H1 (cell line): ENCODE measurements around the gene TMEM223. TPM values are rescaled to one million over a fixed set of nuclear protein-coding genes. Genes with fewer than 3 reads are reported as not detected.

Source experiments
- CTCF ChIA-PET: fragments of 300-600 bp; sonication (Branson Sonifier 250); formaldehyde crosslinking; loops from one replicate; lab custom pipeline; 2021; ENCODE audit not compliant: partially characterized antibody; lab: Charles Lee
- POLR2A ChIA-PET: fragments of 300-600 bp; sonication (Branson Sonifier 250); formaldehyde crosslinking; loops from one replicate; lab custom pipeline; 2021; ENCODE audit warnings: inconsistent platforms; ENCODE audit not compliant: partially characterized antibody; lab: Charles Lee
- DNase-seq, 2 experiments: peaks; one replicate each; pipeline versions ENCODE4 v3.0.0 to v3.0.0-alpha.2; 2010 to 2022; ENCODE audit warnings: low spot score in 2 of 2, low read depth in 1 of 2, mixed read lengths in 1 of 2
- FAIRE-seq: peaks from 2 replicates; lab custom pipeline; 2011; peaks lifted over from hg19 to GRCh38; lab: Jason Lieb, UNC
- H2AFZ ChIP-seq: 2 replicates; pipeline ENCODE4 v1.8.1; 2012; ENCODE audit warnings: low read length, inconsistent platforms
- H2AK5ac ChIP-seq: 2 replicates; pipeline ENCODE4 v1.6.1; 2013; ENCODE audit warnings: low read depth, low read length
- H2BK120ac ChIP-seq: replicated peaks from 2 replicates; pipeline ENCODE3; 2013; ENCODE audit warnings: low read depth, low read length, inconsistent platforms
- H2BK12ac ChIP-seq: 2 replicates; pipeline ENCODE4 v1.6.1; 2013; ENCODE audit warnings: low read depth, low read length
- H2BK15ac ChIP-seq: 2 replicates; pipeline ENCODE4 v1.6.1; 2013; ENCODE audit warnings: low read length
- H2BK20ac ChIP-seq: 2 replicates; pipeline ENCODE4 v1.6.1; 2013; ENCODE audit warnings: low read length
- H2BK5ac ChIP-seq: 2 replicates; pipeline ENCODE4 v1.6.1; 2013; ENCODE audit warnings: low read depth, low read length
- H3K14ac ChIP-seq: 2 replicates; pipeline ENCODE4 v1.6.1; 2013; ENCODE audit warnings: inconsistent platforms; ENCODE audit not compliant: insufficient read length
- H3K18ac ChIP-seq: 2 replicates; pipeline ENCODE4 v1.6.1; 2013; ENCODE audit warnings: low read length; ENCODE audit errors: extremely low read depth
- H3K23ac ChIP-seq: 2 replicates; pipeline ENCODE4 v1.6.1; 2013; ENCODE audit warnings: inconsistent platforms; ENCODE audit not compliant: insufficient read length
- H3K23me2 ChIP-seq: 2 replicates; pipeline ENCODE4 v1.6.1; 2013; ENCODE audit warnings: low read depth, low read length
- H3K27ac ChIP-seq: 2 replicates; pipeline ENCODE4 v1.6.1; 2011; ENCODE audit warnings: low read depth, low read length, inconsistent platforms
- H3K27me3 ChIP-seq, 4 experiments: replicated peaks in 1 of 4; 1 replicate in 1 of 4; 2 replicates in 3 of 4; pipeline versions ENCODE4 v1.6.1 to v1.8.1; 2011 to 2013; ENCODE audit warnings: low read length in 3 of 4, mild to moderate bottlenecking in 3 of 4, inconsistent platforms in 2 of 4, mixed read lengths in 2 of 4, moderate library complexity in 1 of 4; ENCODE audit not compliant: control insufficient read depth in 3 of 4, insufficient read depth in 3 of 4; ENCODE audit errors: extremely low read depth in 1 of 4
- H3K36me3 ChIP-seq, 4 experiments: 2 replicates each; pipeline versions ENCODE4 v1.6.1 to v1.8.1; 2011 to 2013; ENCODE audit warnings: mild to moderate bottlenecking in 4 of 4, low read length in 3 of 4, moderate library complexity in 2 of 4, control low read depth in 1 of 4, inconsistent platforms in 1 of 4; ENCODE audit not compliant: insufficient read depth in 4 of 4, control insufficient read depth in 2 of 4
- H3K4ac ChIP-seq: replicated peaks from 2 replicates; pipeline ENCODE3; 2013; ENCODE audit warnings: low read length, low read depth, mixed read lengths, inconsistent platforms; ENCODE audit not compliant: insufficient read length
- H3K4me1 ChIP-seq, 4 experiments: replicated peaks in 1 of 4; 1 replicate in 1 of 4; 2 replicates in 3 of 4; pipeline versions ENCODE4 v1.6.1 to v1.8.1; 2011 to 2013; ENCODE audit warnings: low read length in 3 of 4, inconsistent platforms in 2 of 4, mixed read lengths in 1 of 4; ENCODE audit not compliant: insufficient read depth in 4 of 4, control insufficient read depth in 3 of 4
- H3K4me2 ChIP-seq, 2 experiments: 2 replicates each; pipeline versions ENCODE4 v1.6.1 to v1.8.1; 2011 to 2013; ENCODE audit warnings: low read depth in 2 of 2, low read length in 2 of 2, control low read depth in 1 of 2, inconsistent platforms in 1 of 2, mild to moderate bottlenecking in 1 of 2; ENCODE audit not compliant: insufficient read depth in 1 of 2
- H3K4me3 ChIP-seq, 4 experiments: fragments of 200-600, 300-600 bp in 1 of 4; sonication (generic), shearing (Covaris generic), sonication (Bioruptor Twin) in 1 of 4; 2 replicates each; pipeline versions ENCODE4 v1.5.1 to v1.8.1; 2011 to 2016; ENCODE audit warnings: low read length in 4 of 4, low read depth in 3 of 4, control low read depth in 2 of 4, inconsistent platforms in 2 of 4, mild to moderate bottlenecking in 2 of 4, mixed read lengths in 1 of 4, moderate library complexity in 1 of 4; ENCODE audit not compliant: insufficient read depth in 2 of 4; ENCODE audit errors: extremely low read depth in 1 of 4
- H3K56ac ChIP-seq: replicated peaks from 2 replicates; pipeline ENCODE3; 2013; ENCODE audit warnings: low read depth, mild to moderate bottlenecking, mixed read lengths, low read length, inconsistent platforms; ENCODE audit not compliant: insufficient read length
- H3K79me1 ChIP-seq: 2 replicates; pipeline ENCODE4 v1.6.1; 2013; ENCODE audit warnings: low read depth, low read length, control low read depth
- H3K79me2 ChIP-seq, 2 experiments: 2 replicates each; pipeline versions ENCODE4 v1.6.1 to v1.8.1; 2012 to 2013; ENCODE audit warnings: low read length in 2 of 2, mild to moderate bottlenecking in 2 of 2, inconsistent platforms in 1 of 2; ENCODE audit not compliant: insufficient read depth in 2 of 2, control insufficient read depth in 1 of 2
- H3K9ac ChIP-seq, 4 experiments: replicated peaks in 1 of 4; 1 replicate in 1 of 4; 2 replicates in 3 of 4; pipeline versions ENCODE4 v1.6.1 to v1.8.1; 2011 to 2013; ENCODE audit warnings: low read depth in 3 of 4, low read length in 3 of 4, control low read depth in 2 of 4, mild to moderate bottlenecking in 2 of 4, moderate library complexity in 2 of 4, inconsistent platforms in 1 of 4; ENCODE audit errors: extremely low read depth in 1 of 4
- H3K9me3 ChIP-seq, 2 experiments: 2 replicates each; pipeline versions ENCODE4 v1.6.1 to v1.8.1; 2012 to 2013; ENCODE audit warnings: mild to moderate bottlenecking in 2 of 2, moderate library complexity in 2 of 2, control low read depth in 1 of 2, inconsistent platforms in 1 of 2, low read depth in 1 of 2, low read length in 1 of 2, mixed read lengths in 1 of 2; ENCODE audit not compliant: insufficient read depth in 2 of 2
- H4K20me1 ChIP-seq, 2 experiments: replicated peaks in 1 of 2; 2 replicates each; pipeline versions ENCODE3 to v1.8.1; 2011 to 2013; ENCODE audit warnings: inconsistent platforms in 2 of 2, low read length in 2 of 2, mild to moderate bottlenecking in 1 of 2; ENCODE audit not compliant: insufficient read depth in 2 of 2, control insufficient read depth in 1 of 2
- H4K5ac ChIP-seq: 2 replicates; pipeline ENCODE4 v1.6.1; 2013; ENCODE audit warnings: low read length, low read depth, mixed read lengths, inconsistent platforms; ENCODE audit not compliant: insufficient read length
- H4K8ac ChIP-seq: 2 replicates; pipeline ENCODE4 v1.8.0; 2013; ENCODE audit warnings: mild to moderate bottlenecking, moderate library complexity, low read length, inconsistent platforms; ENCODE audit not compliant: insufficient read depth; ENCODE audit errors: extremely low read depth
- H4K91ac ChIP-seq: replicated peaks from 2 replicates; pipeline ENCODE3; 2013; ENCODE audit warnings: low read length, mixed read lengths, inconsistent platforms; ENCODE audit not compliant: insufficient read length
- BCL11A ChIP-seq, 2 experiments: IDR thresholded peaks; one replicate each; pipeline ENCODE4 v1.6.1; 2011; ENCODE audit warnings: low read depth in 2 of 2, low read length in 2 of 2, mild to moderate bottlenecking in 2 of 2
- GABPA ChIP-seq: IDR thresholded peaks from 2 replicates; pipeline ENCODE4 v1.6.1; 2011; ENCODE audit warnings: mild to moderate bottlenecking, low read length, moderate library complexity, borderline replicate concordance; ENCODE audit not compliant: insufficient read depth
- JUND ChIP-seq: IDR thresholded peaks from 2 replicates; pipeline ENCODE4 v1.6.1; 2011; ENCODE audit warnings: mild to moderate bottlenecking, improper control_type of control experiment, low read length
- POLR2A ChIP-seq, 2 experiments: IDR thresholded peaks; 1 replicate in 1 of 2; 2 replicates in 1 of 2; pipeline ENCODE4 v1.6.1; 2011; ENCODE audit warnings: low read depth in 2 of 2, low read length in 2 of 2, mild to moderate bottlenecking in 2 of 2; ENCODE audit errors: control extremely low read depth in 1 of 2
- RBBP5 ChIP-seq: IDR thresholded peaks from 2 replicates; pipeline ENCODE4 v1.7.1; 2012; ENCODE audit warnings: low read depth, mild to moderate bottlenecking, inconsistent platforms, low read length, moderate library complexity, borderline replicate concordance
- RFX5 ChIP-seq: IDR thresholded peaks from 2 replicates; pipeline ENCODE4 v1.6.1; 2011; ENCODE audit warnings: low read depth, low read length, improper control_type of control experiment, borderline replicate concordance
- TEAD4 ChIP-seq: IDR thresholded peaks from 2 replicates; pipeline ENCODE4 v1.6.1; 2012; ENCODE audit warnings: low read depth, low read length, inconsistent platforms, mixed read lengths
- WGBS, 2 experiments: shearing (Covaris generic) in 1 of 2; methylation state at CpG; one replicate each; pipeline versions ENCODE4 v1.1.6 to v1.1.7; 2013 to 2015; ENCODE audit warnings: low lambda C conversion rate in 2 of 2, mixed read lengths in 2 of 2, inconsistent platforms in 1 of 2, low coverage in 1 of 2, missing lambda C conversion rate in 1 of 2; ENCODE audit not compliant: insufficient replicate concordance in 2 of 2, insufficient coverage in 1 of 2, insufficient read length in 1 of 2; ENCODE audit errors: extremely low coverage in 1 of 2, missing lambda C conversion rate in 1 of 2; 5-methylcytosine and 5-hydroxymethylcytosine counted together
- long read RNA-seq, 2 experiments: library from RNA in 1 of 2; library from capped mRNA in 1 of 2; stranded (forward); transcript quantifications; one replicate each; pipeline ENCODE4 v2.0.0, GENCODE V29; 2021; ENCODE audit warnings: inconsistent platforms in 1 of 2
- polyA minus RNA-seq, 3 experiments: library from RNA; depleted of rRNA, polyadenylated mRNA; stranded (reverse); fragments of >200 nt; gene quantifications; 1 replicate in 2 of 3; 2 replicates in 1 of 3; pipeline ENCODE4 v1.2.3, GENCODE V29; 2011
- polyA plus RNA-seq, 7 experiments: library from polyadenylated mRNA; depleted of rRNA in 3 of 7; stranded (reverse) in 5 of 7; unstranded in 2 of 7; fragments of >200 nt in 5 of 7; fragments of 200-250 nt in 2 of 7; gene quantifications; 1 replicate in 5 of 7; 2 replicates in 1 of 7; 4 replicates in 1 of 7; pipeline versions ENCODE4 v1.2.1 to v1.2.3, GENCODE V29; 2011 to 2013; ENCODE audit warnings: missing spikeins in 2 of 7, mixed read lengths in 2 of 7
- total RNA-seq: library from RNA; stranded (reverse); fragmentation: NEBNext Ultra II Directional; extraction: Animal tissue kit (Norgen Biotek cat#: 25700); gene quantifications from 2 replicates; pipeline ENCODE4 v1.2.1, GENCODE V29; 2021

The TMEM223 gene, protein sequence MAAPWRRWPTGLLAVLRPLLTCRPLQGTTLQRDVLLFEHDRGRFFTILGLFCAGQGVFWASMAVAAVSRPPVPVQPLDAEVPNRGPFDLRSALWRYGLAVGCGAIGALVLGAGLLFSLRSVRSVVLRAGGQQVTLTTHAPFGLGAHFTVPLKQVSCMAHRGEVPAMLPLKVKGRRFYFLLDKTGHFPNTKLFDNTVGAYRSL
- total RNA-seq, result 22.9 and 23.5 TPM in 2 replicates
- 59.7 and 64.1 TPM in 2 replicates for polyA plus RNA-seq (2011; rRNA removed)
- 36.7 TPM for polyA plus RNA-seq (2011; cell fraction: cytosol; rRNA removed)
- 30.1 TPM for polyA plus RNA-seq (2011; cell fraction: nucleus; rRNA removed)
- 15.3 to 23.1 TPM (median 22.1 TPM) in 4 replicates for polyA plus RNA-seq (2012, experiment 1 of 2)
- polyA plus RNA-seq (2012, experiment 2 of 2), result 32.6 TPM
- polyA plus RNA-seq (2013, experiment 1 of 2), result 58.6 TPM
- 64.1 TPM for polyA plus RNA-seq (2013, experiment 2 of 2)
- 9.4 and 15.1 TPM in 2 replicates for polyA minus RNA-seq (2011; rRNA and poly(A)+ RNA removed)
- 15.9 TPM for polyA minus RNA-seq (2011; cell fraction: cytosol; rRNA and poly(A)+ RNA removed)
- polyA minus RNA-seq (2011; cell fraction: nucleus; rRNA and poly(A)+ RNA removed), result 28.7 TPM
- long read RNA-seq, experiment 1, transcript TMEM223-201 (2 exons, 1,288 nt), result major isoform, 45 of 51 reads
- long read RNA-seq, experiment 1, partial matches to known transcripts, result 0 of 51 reads
- long read RNA-seq, experiment 1, other reads (novel, unspliced or antisense), result 6 of 51 reads
- long read RNA-seq, experiment 2, transcript TMEM223-201 (2 exons, 1,288 nt), result major isoform, 60 of 62 reads
- long read RNA-seq, experiment 2, partial matches to known transcripts, result 0 of 62 reads
- long read RNA-seq, experiment 2, other reads (novel, unspliced or antisense), result 2 of 62 reads

GRCh38 chr11:62791501-62792201 is at the start of gene TMEM223:
Gene TMEM223, minus strand, starts transcription at chr11:62792006. Its CDS starts 12 bp downstream, at chr11:62791994.
- 1% methylated on average over 45 of the region's 58 CpGs; no CpG with 5 or more reads in 1 of the 2 experiments for WGBS, 2 experiments
- Histone ChIP-seq H3K27me3 (no peaks in the 10 kb centered on the region), H3K14ac (no peak within 1 kb of the TSS), H3K27ac (peak within 1 kb of the TSS; percentile 82), H3K4ac (peak within 1 kb of the TSS; percentile 91), H2BK12ac (no peak within 1 kb of the TSS), H4K20me1 (peaks cover 0 to 2% of the 10 kb centered on the region in 2 experiments), H4K8ac (peak within 1 kb of the TSS; percentile 93), H2BK5ac (peak within 1 kb of the TSS; percentile 76), H2BK120ac (no peak within 1 kb of the TSS), H3K4me3 (peak within 1 kb of the TSS; percentile 84 to 97 (median 91)), H3K23ac (no peak within 1 kb of the TSS), H3K4me2 (peak within 1 kb of the TSS; percentile 76 to 85), H3K36me3 (peaks cover 14 to 38% (median 29%) of the 10 kb centered on the region in 4 experiments), H3K9ac (peak within 1 kb of the TSS; percentile 67 to 94 (median 90)), H3K18ac (peak within 1 kb of the TSS; percentile 98), H4K5ac (peak within 1 kb of the TSS; percentile 98), H3K9me3 (no peaks in the 10 kb centered on the region), H2AK5ac (no peak within 1 kb of the TSS), H2BK15ac (no peak within 1 kb of the TSS), H3K56ac (peak within 1 kb of the TSS; percentile 70), H3K79me2 (peaks cover 0 to 33% of the 10 kb centered on the region in 2 experiments; a peak in 2 of 4 replicates), H2BK20ac (no peak within 1 kb of the TSS), H2AFZ (no peak within 1 kb of the TSS; the same call in 1 of the 2 replicates), H3K4me1 (peaks cover 0 to 7% (median 3%) of the 10 kb centered on the region in 4 experiments; a peak in 3 of 7 replicates), H3K79me1 (peaks cover 7% of the 10 kb centered on the region; the same call in 1 of the 2 replicates), H3K23me2 (no peaks in the 10 kb centered on the region; the same call in 1 of the 2 replicates), H4K91ac (peak within 1 kb of the TSS; percentile 93)
- FAIRE-seq (no peak), DNase-seq (peak in 1 of 2 experiments; percentile 92)
- CTCF ChIA-PET, result interaction anchor here (0.6 to 3.5 kb wide), 6 partner anchors 9 to 248 kb away, joined by 3 to 15 read pairs (median 3); no protein-coding TSS in a partner anchor
- POLR2A ChIA-PET, result interaction anchor here (0.6 to 15.9 kb wide), 19 partner anchors 12 to 127 kb away, joined by 3 to 251 read pairs (median 6); partner anchors contain the start of genes C11orf98, CSKMT, HNRNPUL2 and NXF1
- no peak for TF ChIP-seq RFX5
- TF ChIP-seq POLR2A (IDR thresholded peaks at IDR 0.05; ENCODE audit: control extremely low read depth in 1 of 2, low read depth in 2 of 2, low read length in 2 of 2), result peak; percentile 86 to 88
- TF ChIP-seq TEAD4, result no peak
- TF ChIP-seq GABPA, result peak; percentile 81
- TF ChIP-seq BCL11A (IDR thresholded peaks at IDR 0.05; ENCODE audit: low read depth in 2 of 2, low read length in 2 of 2), result no peak
- peak; percentile 47; the same call in 1 of the 2 replicates for TF ChIP-seq RBBP5
- no peak for TF ChIP-seq JUND
